Measurements from ENCODE around the gene STXBP1. TPM values are rescaled to one million over a fixed set of nuclear protein-coding genes. Genes with fewer than 3 reads are reported as not detected.
"Not testable (repeated sequence)": the region's sequence is repeated elsewhere in the genome, so short reads cannot be mapped to it uniquely, and the experiment has no call there.

The STXBP1 gene
- total and polyA plus RNA-seq, 2 of the 8 experiments (the other 6 are each of a cell fraction or from before 2014, with no cell fraction given): 11.5 to 60.9 TPM

- TF ChIP-seq JUND (IDR thresholded peaks at IDR 0.05; ENCODE audit: low read length): no peak
These were observed 36.0 kb upstream of the STXBP1 start (continued) for GRCh38 chr9:127575875-127576778.

GRCh38 chr9:127577194-127577593 is 34.9 kb upstream of the STXBP1 start:
- H3K14ac ChIP-seq (ENCODE audit: insufficient read length); H2BK20ac ChIP-seq (ENCODE audit: low read length); H4K5ac ChIP-seq (ENCODE audit: insufficient read length, low read depth, low read length); H4K8ac ChIP-seq (ENCODE audit: extremely low read depth, insufficient read depth, low read length); H2BK120ac ChIP-seq (replicated peaks; ENCODE audit: low read depth, low read length); H2AK5ac ChIP-seq (ENCODE audit: low read depth, low read length); H3K79me1 ChIP-seq (ENCODE audit: low read depth, low read length); H2BK15ac ChIP-seq (ENCODE audit: low read length); H3K56ac ChIP-seq (replicated peaks; ENCODE audit: insufficient read length, low read depth, low read length); H3K27ac ChIP-seq (ENCODE audit: low read depth, low read length); H4K91ac ChIP-seq (replicated peaks; ENCODE audit: insufficient read length, low read length); H3K18ac ChIP-seq (ENCODE audit: extremely low read depth, low read length); H3K79me2 ChIP-seq (ENCODE audit: control insufficient read depth in 1 of 2, insufficient read depth in 2 of 2, low read length in 2 of 2); H3K9me3 ChIP-seq (ENCODE audit: insufficient read depth in 2 of 2, low read depth in 1 of 2, low read length in 1 of 2); H3K4me2 ChIP-seq (ENCODE audit: insufficient read depth in 1 of 2, low read depth in 2 of 2, low read length in 2 of 2); H3K27me3 ChIP-seq (replicated peaks in 1 of 4; ENCODE audit: control insufficient read depth in 3 of 4, extremely low read depth in 1 of 4, insufficient read depth in 3 of 4, low read length in 3 of 4); H3K36me3 ChIP-seq (ENCODE audit: control insufficient read depth in 2 of 4, insufficient read depth in 4 of 4, low read length in 3 of 4); H4K20me1 ChIP-seq (replicated peaks in 1 of 2; ENCODE audit: control insufficient read depth in 1 of 2, insufficient read depth in 2 of 2, low read length in 2 of 2); H3K23me2 ChIP-seq (ENCODE audit: low read depth, low read length); FAIRE-seq; H3K4me3 ChIP-seq (ENCODE audit: extremely low read depth in 1 of 4, insufficient read depth in 2 of 4, low read depth in 3 of 4, low read length in 4 of 4); H3K4ac ChIP-seq (replicated peaks; ENCODE audit: insufficient read length, low read depth, low read length); H3K23ac ChIP-seq (ENCODE audit: insufficient read length); H2BK12ac ChIP-seq (ENCODE audit: low read depth, low read length); H3K9ac ChIP-seq (replicated peaks in 1 of 4; ENCODE audit: extremely low read depth in 1 of 4, low read depth in 3 of 4, low read length in 3 of 4); H2BK5ac ChIP-seq (ENCODE audit: low read depth, low read length); DNase-seq (ENCODE audit: low read depth in 1 of 2, low spot score in 2 of 2); H2AFZ ChIP-seq (ENCODE audit: low read length): not testable (repeated sequence)
- CTCF ChIA-PET (ENCODE audit: partially characterized antibody): interaction anchor here (0.6 to 8.3 kb wide), 8 partner anchors 10 to 201 kb away, joined by 3 to 61 read pairs (median 4); no protein-coding TSS in a partner anchor
- POLR2A ChIA-PET (ENCODE audit: partially characterized antibody): interaction anchor here (1.0 to 2.3 kb wide), 3 partner anchors 9 to 37 kb away, joined by 3 to 5 read pairs (median 4); no protein-coding TSS in a partner anchor
- 92% methylated on average over 5 of the region's 7 CpGs; no CpG with 5 or more reads in 1 of the 2 experiments for WGBS, 2 experiments (ENCODE audit: extremely low coverage in 1 of 2, insufficient coverage in 1 of 2, insufficient read length in 1 of 2, insufficient replicate concordance in 2 of 2, low coverage in 1 of 2, low lambda C conversion rate in 2 of 2, missing lambda C conversion rate in 1 of 2)
- H3K4me1 ChIP-seq (replicated peaks in 1 of 4; ENCODE audit: control insufficient read depth in 3 of 4, insufficient read depth in 4 of 4, low read length in 3 of 4): peaks cover 0 to 11% (median 8%) of the 10 kb centered on the region in 4 experiments; a peak in 6 of 7 replicates
